MM.1S (cell line): ENCODE results near the gene CABP7.

Experiments used
- DNase-seq: peaks from one replicate; pipeline ENCODE4 v3.0.0-alpha.2; 2015
- H2AFZ ChIP-seq: fragments of 300-600 bp; sonication (generic); 2 replicates; pipeline ENCODE4 v1.6.0; 2016; ENCODE audit warnings: antibody characterized with exemption, low read length
- H3F3A ChIP-seq: fragments of 300-600 bp; sonication (generic); 2 replicates; pipeline ENCODE4 v1.6.1; 2016; ENCODE audit warnings: mild to moderate bottlenecking, antibody characterized with exemption, low read length, moderate library complexity, mixed read lengths; ENCODE audit not compliant: insufficient read depth
- H3K27ac ChIP-seq: fragments of 300-600 bp; sonication (generic); 2 replicates; pipeline ENCODE4 v1.5.1; 2016; ENCODE audit warnings: mild to moderate bottlenecking, low read length
- H3K27me3 ChIP-seq: fragments of 300-600 bp; sonication (generic); replicated peaks from 2 replicates; pipeline ENCODE4 v1.6.0; 2016; ENCODE audit warnings: low read length; ENCODE audit not compliant: insufficient read depth
- H3K36me3 ChIP-seq: fragments of 300-600 bp; sonication (generic); replicated peaks from 2 replicates; pipeline ENCODE4 v1.6.1; 2016; ENCODE audit warnings: mild to moderate bottlenecking, low read length, mixed read lengths; ENCODE audit not compliant: insufficient read depth
- H3K4me1 ChIP-seq: fragments of 300-600 bp; sonication (generic); 2 replicates; pipeline ENCODE4 v1.6.1; 2016; ENCODE audit warnings: low read length, mixed read lengths
- H3K4me2 ChIP-seq: fragments of 300-600 bp; sonication (generic); 2 replicates; pipeline ENCODE4 v1.6.0; 2016; ENCODE audit warnings: low read depth, low read length
- H3K4me3 ChIP-seq: fragments of 300-600 bp; sonication (generic); 2 replicates; pipeline ENCODE4 v1.5.1; 2016; ENCODE audit warnings: low read length, mixed read lengths
- H3K79me2 ChIP-seq: fragments of 300-600 bp; sonication (generic); 2 replicates; pipeline ENCODE4 v1.6.1; 2016; ENCODE audit warnings: mixed run types, low read length, mixed read lengths
- H3K9ac ChIP-seq: fragments of 300-600 bp; sonication (generic); 2 replicates; pipeline ENCODE4 v1.6.1; 2016; ENCODE audit warnings: low read length, mixed read lengths
- H3K9me2 ChIP-seq: fragments of 300-600 bp; sonication (generic); replicated peaks from 2 replicates; pipeline ENCODE4 v1.6.1; 2016; ENCODE audit warnings: mild to moderate bottlenecking, low read length, mixed read lengths; ENCODE audit not compliant: insufficient read depth
- H3K9me3 ChIP-seq: fragments of 300-600 bp; sonication (generic); replicated peaks from 2 replicates; pipeline ENCODE4 v1.6.1; 2016; ENCODE audit warnings: mild to moderate bottlenecking, low read length, mixed read lengths; ENCODE audit not compliant: insufficient read depth
- H4K20me1 ChIP-seq: fragments of 300-600 bp; sonication (generic); 2 replicates; pipeline ENCODE4 v1.6.1; 2016; ENCODE audit warnings: mild to moderate bottlenecking, low read length, moderate library complexity, mixed read lengths; ENCODE audit not compliant: insufficient read depth
- EZH2 ChIP-seq: fragments of 300-600 bp; sonication (generic); optimal IDR thresholded peaks from 2 replicates; pipeline ENCODE3; 2017; ENCODE audit warnings: low read depth, mild to moderate bottlenecking, antibody characterized with exemption, low read length, mixed read lengths
- EZH2phosphoT487 ChIP-seq: fragments of 300-600 bp; sonication (generic); IDR thresholded peaks from 2 replicates; pipeline ENCODE4 v1.6.1; 2018; ENCODE audit warnings: antibody characterized with exemption, low read length
- TF ChIP-seq, protein P1 (sequence below): fragments of 300-600 bp; sonication (generic); IDR thresholded peaks from 2 replicates; pipeline ENCODE4 v1.5.1; 2016; ENCODE audit warnings: antibody characterized with exemption, low read length, mixed read lengths

Gene CABP7

GRCh38 chr22:29726512-29727130 lies 6.8 kb downstream of the CABP7 start:
- H3F3A ChIP-seq: no peaks in the 10 kb centered on the region
- no peaks in the 10 kb centered on the region for H3K9me2 ChIP-seq
- H3K79me2 ChIP-seq: no peaks in the 10 kb centered on the region
- H3K4me2 ChIP-seq: no peak overlapping the region
- no peaks in the 10 kb centered on the region for H3K4me1 ChIP-seq
- H3K9ac ChIP-seq: no peak overlapping the region
- H3K36me3 ChIP-seq: no peaks in the 10 kb centered on the region
- no peak overlapping the region for H3K4me3 ChIP-seq
- H4K20me1 ChIP-seq: no peaks in the 10 kb centered on the region
- no peak overlapping the region for H2AFZ ChIP-seq
- H3K27ac ChIP-seq: no peak overlapping the region
- no peaks in the 10 kb centered on the region for H3K9me3 ChIP-seq
- DNase-seq: no peak
- peaks cover 53% of the 10 kb centered on the region for H3K27me3 ChIP-seq
- TF ChIP-seq, protein P1, sequence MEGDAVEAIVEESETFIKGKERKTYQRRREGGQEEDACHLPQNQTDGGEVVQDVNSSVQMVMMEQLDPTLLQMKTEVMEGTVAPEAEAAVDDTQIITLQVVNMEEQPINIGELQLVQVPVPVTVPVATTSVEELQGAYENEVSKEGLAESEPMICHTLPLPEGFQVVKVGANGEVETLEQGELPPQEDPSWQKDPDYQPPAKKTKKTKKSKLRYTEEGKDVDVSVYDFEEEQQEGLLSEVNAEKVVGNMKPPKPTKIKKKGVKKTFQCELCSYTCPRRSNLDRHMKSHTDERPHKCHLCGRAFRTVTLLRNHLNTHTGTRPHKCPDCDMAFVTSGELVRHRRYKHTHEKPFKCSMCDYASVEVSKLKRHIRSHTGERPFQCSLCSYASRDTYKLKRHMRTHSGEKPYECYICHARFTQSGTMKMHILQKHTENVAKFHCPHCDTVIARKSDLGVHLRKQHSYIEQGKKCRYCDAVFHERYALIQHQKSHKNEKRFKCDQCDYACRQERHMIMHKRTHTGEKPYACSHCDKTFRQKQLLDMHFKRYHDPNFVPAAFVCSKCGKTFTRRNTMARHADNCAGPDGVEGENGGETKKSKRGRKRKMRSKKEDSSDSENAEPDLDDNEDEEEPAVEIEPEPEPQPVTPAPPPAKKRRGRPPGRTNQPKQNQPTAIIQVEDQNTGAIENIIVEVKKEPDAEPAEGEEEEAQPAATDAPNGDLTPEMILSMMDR: no peak
- TF ChIP-seq EZH2phosphoT487 (no peak), EZH2 (no peak)

GRCh38 chr22:29727131-29727523 lies 7.3 kb downstream of the CABP7 start:
- Histone ChIP-seq H3K9me3 (no peaks in the 10 kb centered on the region), H2AFZ (no peak overlapping the region), H3K36me3 (no peaks in the 10 kb centered on the region), H3K27me3 (peaks cover 48% of the 10 kb centered on the region), H3K9me2 (no peaks in the 10 kb centered on the region), H3F3A (no peaks in the 10 kb centered on the region), H3K27ac (no peak overlapping the region), H3K4me3 (no peak overlapping the region), H3K4me1 (no peaks in the 10 kb centered on the region), H4K20me1 (no peaks in the 10 kb centered on the region), H3K9ac (no peak overlapping the region), H3K4me2 (no peak overlapping the region), H3K79me2 (no peaks in the 10 kb centered on the region)
- TF ChIP-seq, protein P1: peak; percentile 28
- TF ChIP-seq EZH2: no peak
- DNase-seq: peak; percentile 9

DNA sequence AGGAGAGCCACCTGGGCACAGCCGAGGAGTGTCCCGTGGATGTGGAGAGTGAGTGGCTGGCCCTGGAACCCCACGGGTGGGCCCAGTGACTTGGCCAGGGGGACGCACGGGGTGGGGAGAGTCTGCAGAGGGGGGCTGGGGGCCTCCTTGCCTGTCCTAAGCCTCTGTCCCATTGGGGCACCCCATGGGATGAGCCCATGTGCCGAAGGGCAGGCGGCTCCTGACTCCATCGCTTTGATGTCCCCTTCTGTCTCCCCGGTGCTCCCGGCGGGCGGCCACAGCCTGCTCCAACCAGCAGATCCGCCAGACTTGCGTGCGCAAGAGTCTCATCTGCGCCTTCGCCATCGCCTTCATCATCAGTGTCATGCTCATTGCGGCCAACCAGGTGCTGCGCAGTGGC lies 9.4 kb downstream of the CABP7 start:
- Histone ChIP-seq H3K27ac (no peak overlapping the region), H3K9me2 (no peaks in the 10 kb centered on the region), H3F3A (no peaks in the 10 kb centered on the region), H2AFZ (no peak overlapping the region), H3K36me3 (no peaks in the 10 kb centered on the region), H3K4me2 (no peak overlapping the region), H3K9me3 (no peaks in the 10 kb centered on the region), H3K4me3 (no peak overlapping the region), H4K20me1 (no peaks in the 10 kb centered on the region), H3K79me2 (no peaks in the 10 kb centered on the region), H3K9ac (no peak overlapping the region), H3K27me3 (peaks cover 27% of the 10 kb centered on the region), H3K4me1 (no peaks in the 10 kb centered on the region)
- no peak for DNase-seq
- TF ChIP-seq EZH2: no peak
- TF ChIP-seq EZH2phosphoT487: no peak

- peaks cover 7% of the 10 kb centered on the region for H3K27me3 ChIP-seq
- H3K9me2 ChIP-seq: no peaks in the 10 kb centered on the region
- no peak overlapping the region for H3K4me3 ChIP-seq
- no peaks in the 10 kb centered on the region for H3K79me2 ChIP-seq
- no peak overlapping the region for H3K27ac ChIP-seq
- no peaks in the 10 kb centered on the region for H3K9me3 ChIP-seq
- no peak overlapping the region for H3K4me2 ChIP-seq
- no peak overlapping the region for H3K9ac ChIP-seq
- no peak for DNase-seq
- no peaks in the 10 kb centered on the region for H4K20me1 ChIP-seq
- TF ChIP-seq EZH2 (no peak), EZH2phosphoT487 (no peak)
- TF ChIP-seq, protein P1: no peak
- no peaks in the 10 kb centered on the region for H3K4me1 ChIP-seq
- no peaks in the 10 kb centered on the region for H3F3A ChIP-seq
- no peak overlapping the region for H2AFZ ChIP-seq
- no peaks in the 10 kb centered on the region for H3K36me3 ChIP-seq
Measured at GRCh38 chr22:29731058-29731850, 11.5 kb downstream of the CABP7 start.
